MCF 10A (cell line): Measurements from ENCODE around the gene RNF148. TPM values are rescaled to one million over a fixed set of nuclear protein-coding genes. Genes with fewer than 3 reads are reported as not detected.
A peak's percentile ranks its signal among the peaks of the same experiment; 100 is the strongest.

Experiments
- Bru-seq: library from RNA; stranded (reverse); fragments of 400-500 nt; gene quantifications from one replicate; lab custom pipeline; 2021; lab: Mats Ljungman, UMichigan
- BruChase-seq, 2 experiments: library from RNA; stranded (reverse); fragments of 400-500 nt; gene quantifications; one replicate each; lab custom pipeline; 2021; lab: Mats Ljungman, UMichigan
- BruUV-seq: library from RNA; stranded (reverse); fragments of 400-500 nt; replicated peaks from 2 replicates; lab custom pipeline; 2021; lab: Mats Ljungman, UMichigan
- CTCF ChIA-PET: fragments of 300-600 bp; sonication (Branson Sonifier 250); formaldehyde crosslinking; extraction: SDS; loops from one replicate; lab custom pipeline; 2021; ENCODE audit warnings: antibody characterized with exemption, inconsistent platforms; lab: Yijun Ruan, JAX
- POLR2A ChIA-PET: fragments of 300-600, 350-650 bp; sonication (Branson Sonifier 250); formaldehyde crosslinking; extraction: SDS; loops from one replicate; lab custom pipeline; 2020; ENCODE audit warnings: antibody characterized with exemption, inconsistent platforms; lab: Yijun Ruan, JAX
- DNase-seq: peaks from one replicate; pipeline ENCODE4 v3.0.0-alpha.2; 2018; ENCODE audit not compliant: unreplicated experiment
- H3K27ac Mint-ChIP-seq: one replicate; pipeline ENCODE4 v1.8.0; 2022; ENCODE audit warnings: mild to moderate bottlenecking, low read depth, mixed read lengths; ENCODE audit not compliant: unreplicated experiment
- H3K27me3 Mint-ChIP-seq: one replicate; pipeline ENCODE4 v1.8.0; 2022; ENCODE audit warnings: mixed read lengths; ENCODE audit not compliant: insufficient read depth, unreplicated experiment
- H3K36me3 Mint-ChIP-seq: one replicate; pipeline ENCODE4 v1.8.0; 2022; ENCODE audit warnings: mild to moderate bottlenecking, moderate library complexity, mixed read lengths; ENCODE audit not compliant: insufficient read depth, unreplicated experiment
- H3K4me1 Mint-ChIP-seq: one replicate; pipeline ENCODE4 v1.8.0; 2022; ENCODE audit warnings: mixed read lengths; ENCODE audit not compliant: insufficient read depth, unreplicated experiment
- H3K4me3 Mint-ChIP-seq: one replicate; pipeline ENCODE4 v1.8.0; 2022; ENCODE audit warnings: mild to moderate bottlenecking, moderate library complexity, mixed read lengths; ENCODE audit not compliant: unreplicated experiment
- H3K9me3 Mint-ChIP-seq: one replicate; pipeline ENCODE4 v1.8.0; 2022; ENCODE audit warnings: mixed read lengths; ENCODE audit not compliant: unreplicated experiment
- intact Hi-C: fragments of 100-400 bp; cut with micrococcal nuclease; formaldehyde crosslinking; loops from 2 replicates; pipeline ENCODE4 v1.14.1; 2022
- long read RNA-seq: library from polyadenylated mRNA; stranded (forward); transcript quantifications from one replicate; pipeline ENCODE4 v2.0.0, GENCODE V29; 2022
- total RNA-seq: library from RNA; stranded (reverse); gene quantifications from 2 replicates; pipeline ENCODE4 v1.2.3, GENCODE V29; 2022
- TF ChIP-seq, protein P1 (sequence below): fragments of 200-600 bp; IDR thresholded peaks from one replicate; pipeline ENCODE4 v1.8.0; 2022; ENCODE audit warnings: antibody characterized with exemption, mild to moderate bottlenecking; ENCODE audit not compliant: unreplicated experiment

The RNF148 gene
- total RNA-seq: 0.63 and 0.96 TPM in 2 replicates
- Bru-seq, nascent RNA: percentile 70 among the genes with signal in this experiment
- BruChase-seq, experiment 1, labeled RNA remaining after a 6-hour chase: percentile 39 among the genes with signal in this experiment
- BruChase-seq, experiment 2, labeled RNA remaining after a 2-hour chase: percentile 59 among the genes with signal in this experiment
- long read RNA-seq: 0 reads

DNA sequence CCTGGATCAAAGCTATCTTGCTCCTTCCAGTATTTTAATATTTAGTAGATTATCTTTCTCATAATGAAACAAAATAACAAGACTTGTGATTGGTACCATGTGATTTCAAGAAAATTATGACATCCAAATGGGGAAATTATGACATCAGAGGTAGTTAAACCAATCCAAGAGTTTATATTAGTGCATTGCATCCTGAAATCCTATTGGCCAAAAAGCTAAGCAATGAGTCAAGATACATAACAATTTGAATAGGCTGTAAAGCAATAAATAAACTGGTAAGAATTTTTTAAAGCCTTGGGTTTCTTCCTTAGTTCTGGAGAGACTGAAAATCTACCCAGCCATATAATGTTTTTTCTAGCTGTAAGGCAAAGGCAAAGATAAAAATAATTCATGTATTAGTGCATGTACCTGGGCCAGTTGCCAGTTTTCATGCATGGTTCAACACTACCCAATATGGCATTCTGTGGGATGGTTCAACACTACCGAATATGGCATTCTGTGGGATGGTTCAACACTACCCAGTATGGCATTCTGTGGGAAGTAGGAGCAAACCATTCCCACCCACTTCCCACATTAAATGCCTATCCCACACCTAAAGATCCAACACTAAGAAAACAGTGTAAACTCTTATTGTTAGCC lies at the start of gene RNF148:
TSS of gene RNF148 (minus strand) at position 51 of the 639 bp plus-strand sequence. CDS start 172 bp downstream, outside the sequence.
- no peak within 1 kb of the TSS for H3K27ac Mint-ChIP-seq
- H3K9me3 Mint-ChIP-seq: no peaks in the 10 kb centered on the region
- no peak for DNase-seq
- H3K4me3 Mint-ChIP-seq: no peak within 1 kb of the TSS
- CTCF ChIA-PET: no interaction called here
- TF ChIP-seq, protein P1, sequence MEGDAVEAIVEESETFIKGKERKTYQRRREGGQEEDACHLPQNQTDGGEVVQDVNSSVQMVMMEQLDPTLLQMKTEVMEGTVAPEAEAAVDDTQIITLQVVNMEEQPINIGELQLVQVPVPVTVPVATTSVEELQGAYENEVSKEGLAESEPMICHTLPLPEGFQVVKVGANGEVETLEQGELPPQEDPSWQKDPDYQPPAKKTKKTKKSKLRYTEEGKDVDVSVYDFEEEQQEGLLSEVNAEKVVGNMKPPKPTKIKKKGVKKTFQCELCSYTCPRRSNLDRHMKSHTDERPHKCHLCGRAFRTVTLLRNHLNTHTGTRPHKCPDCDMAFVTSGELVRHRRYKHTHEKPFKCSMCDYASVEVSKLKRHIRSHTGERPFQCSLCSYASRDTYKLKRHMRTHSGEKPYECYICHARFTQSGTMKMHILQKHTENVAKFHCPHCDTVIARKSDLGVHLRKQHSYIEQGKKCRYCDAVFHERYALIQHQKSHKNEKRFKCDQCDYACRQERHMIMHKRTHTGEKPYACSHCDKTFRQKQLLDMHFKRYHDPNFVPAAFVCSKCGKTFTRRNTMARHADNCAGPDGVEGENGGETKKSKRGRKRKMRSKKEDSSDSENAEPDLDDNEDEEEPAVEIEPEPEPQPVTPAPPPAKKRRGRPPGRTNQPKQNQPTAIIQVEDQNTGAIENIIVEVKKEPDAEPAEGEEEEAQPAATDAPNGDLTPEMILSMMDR: no peak
- no peaks in the 10 kb centered on the region for H3K36me3 Mint-ChIP-seq
- intact Hi-C loops: no loop called here
- no peaks in the 10 kb centered on the region for H3K4me1 Mint-ChIP-seq
- no TSS peak for BruUV-seq
- POLR2A ChIA-PET: no interaction called here
- no peaks in the 10 kb centered on the region for H3K27me3 Mint-ChIP-seq

GRCh38 chr7:122750389-122750788 lies 47.7 kb upstream of the RNF148 start:
- intact Hi-C loops: no loop called here
- Mint-ChIP-seq H3K4me3 (no peak overlapping the region), H3K27me3 (no peaks in the 10 kb centered on the region), H3K4me1 (no peaks in the 10 kb centered on the region), H3K36me3 (no peaks in the 10 kb centered on the region), H3K9me3 (no peaks in the 10 kb centered on the region), H3K27ac (no peak overlapping the region)
- DNase-seq: no peak
- ChIA-PET POLR2A (interaction anchor here (0.6 to 2.0 kb wide), 2 partner anchors 12 to 81 kb away, joined by 3 to 4 read pairs; no protein-coding TSS in a partner anchor), CTCF (interaction anchor here (0.7 kb wide), 1 partner anchor 25 kb away, joined by 3 read pairs; no protein-coding TSS in a partner anchor)
- no TSS peak for BruUV-seq
- TF ChIP-seq, protein P1: no peak

- Mint-ChIP-seq H3K27me3 (no peaks in the 10 kb centered on the region), H3K36me3 (no peaks in the 10 kb centered on the region), H3K4me3 (no peak overlapping the region), H3K27ac (no peak overlapping the region), H3K9me3 (no peaks in the 10 kb centered on the region), H3K4me1 (no peaks in the 10 kb centered on the region)
- intact Hi-C loops: no loop called here
- CTCF ChIA-PET: interaction anchor here (0.6 to 1.5 kb wide), 6 partner anchors 10 to 249 kb away, joined by 3 to 5 read pairs (median 4); no protein-coding TSS in a partner anchor
- TF ChIP-seq, protein P1: no peak
- no peak for DNase-seq
- BruUV-seq: no TSS peak
- POLR2A ChIA-PET: interaction anchor here (0.8 to 1.1 kb wide), 2 partner anchors 8 to 17 kb away, joined by 4 read pairs; no protein-coding TSS in a partner anchor
Measured at GRCh38 chr7:122748195-122748594, 45.5 kb upstream of the RNF148 start.

DNA sequence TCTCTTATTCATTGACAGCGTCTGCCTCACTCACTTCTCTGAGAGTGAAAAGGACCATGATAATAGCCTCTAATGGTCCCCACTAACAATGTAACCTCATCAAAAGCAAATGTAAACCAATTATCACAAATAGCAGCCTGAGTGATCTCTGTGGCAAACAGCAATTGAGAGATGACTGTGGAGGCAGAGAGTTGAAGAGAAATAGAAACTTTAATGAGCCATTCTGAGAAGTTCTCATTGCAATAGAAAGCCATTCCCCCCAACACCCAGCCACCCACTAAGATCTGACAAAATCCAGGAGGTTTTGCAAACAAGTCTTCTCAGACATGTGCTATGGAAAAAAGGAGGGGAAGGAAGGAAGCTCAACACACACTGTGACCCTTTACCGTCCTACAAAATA lies 44.2 kb upstream of the RNF148 start:
- TF ChIP-seq, protein P1: no peak
- intact Hi-C loops: no loop called here
- Mint-ChIP-seq H3K4me3 (no peak overlapping the region), H3K9me3 (no peaks in the 10 kb centered on the region), H3K27ac (no peak overlapping the region), H3K4me1 (no peaks in the 10 kb centered on the region), H3K36me3 (no peaks in the 10 kb centered on the region), H3K27me3 (no peaks in the 10 kb centered on the region)
- ChIA-PET CTCF (interaction anchor here (1.1 to 1.3 kb wide), 2 partner anchors 51 to 72 kb away, joined by 3 to 4 read pairs; no protein-coding TSS in a partner anchor), POLR2A (no interaction called here)
- BruUV-seq: no TSS peak
- no peak for DNase-seq
